WTC11 (cell line): ENCODE data around the gene EIF4G2. TPM values are rescaled to one million over a fixed set of nuclear protein-coding genes. Genes with fewer than 3 reads are reported as not detected.

Experiments
- ATAC-seq: fragments of 200-7000 bp; cut with Tn5 transposase; 2 replicates; pipeline ENCODE4 v1.10.0; 2021; ENCODE audit warnings: mild to moderate bottlenecking, moderate library complexity
- CTCF ChIA-PET: fragments of 300-600 bp; sonication (Branson Sonifier 250); formaldehyde crosslinking; loops from one replicate; lab custom pipeline; 2021; ENCODE audit warnings: antibody characterized with exemption; lab: Charles Lee
- POLR2A ChIA-PET: fragments of 350-600 bp; sonication (Branson Sonifier 250); formaldehyde crosslinking; loops from one replicate; lab custom pipeline; 2021; ENCODE audit warnings: antibody characterized with exemption; lab: Charles Lee
- DNase-seq: peaks from one replicate; pipeline ENCODE4 v3.0.0; 2021; ENCODE audit warnings: low spot score
- H3K27ac Mint-ChIP-seq: 2 replicates; pipeline ENCODE4 v1.8.0; 2021; ENCODE audit warnings: mixed read lengths
- H3K27me3 Mint-ChIP-seq: 2 replicates; pipeline ENCODE4 v1.8.0; 2021; ENCODE audit warnings: low read depth, mild to moderate bottlenecking, moderate library complexity, mixed read lengths
- H3K36me3 Mint-ChIP-seq: 2 replicates; pipeline ENCODE4 v1.8.0; 2021; ENCODE audit warnings: mixed read lengths
- H3K4me1 Mint-ChIP-seq: 2 replicates; pipeline ENCODE4 v1.8.0; 2022; ENCODE audit warnings: mixed read lengths
- H3K4me3 Mint-ChIP-seq: 2 replicates; pipeline ENCODE4 v1.8.0; 2021; ENCODE audit warnings: mild to moderate bottlenecking, moderate library complexity, mixed read lengths
- H3K9me3 Mint-ChIP-seq: 2 replicates; pipeline ENCODE4 v1.8.0; 2021; ENCODE audit warnings: mixed read lengths
- CBFB ChIP-seq: sonication (generic); formaldehyde crosslinking; IDR thresholded peaks from 2 replicates; pipeline ENCODE4 v1.8.1; 2022; ENCODE audit warnings: mild to moderate bottlenecking, low read depth, missing genetic modification reagents
- CREM ChIP-seq: sonication (generic); formaldehyde crosslinking; IDR thresholded peaks from 2 replicates; pipeline ENCODE4 v1.8.1; 2022; ENCODE audit warnings: mild to moderate bottlenecking, missing genetic modification reagents, moderate library complexity
- ETV6 ChIP-seq: sonication (generic); formaldehyde crosslinking; IDR thresholded peaks from 2 replicates; pipeline ENCODE4 v1.8.1; 2022; ENCODE audit warnings: mild to moderate bottlenecking, missing genetic modification reagents
- FOXJ3 ChIP-seq: sonication (generic); formaldehyde crosslinking; IDR thresholded peaks from 2 replicates; pipeline ENCODE4 v1.9.0; 2021; ENCODE audit warnings: missing genetic modification reagents, mild to moderate bottlenecking, borderline replicate concordance
- FOXP1 ChIP-seq: sonication (generic); formaldehyde crosslinking; IDR thresholded peaks from 2 replicates; pipeline ENCODE4 v1.8.0; 2022; ENCODE audit warnings: missing genetic modification reagents, mild to moderate bottlenecking, moderate library complexity, borderline replicate concordance
- GABPB1 ChIP-seq: sonication (generic); formaldehyde crosslinking; IDR thresholded peaks from 2 replicates; pipeline ENCODE4 v1.8.1; 2023; ENCODE audit warnings: mild to moderate bottlenecking, missing genetic modification reagents
- JAZF1 ChIP-seq: fragments of 250-450 bp; sonication (Bioruptor Pico); IDR thresholded peaks from 2 replicates; pipeline ENCODE4 v1.9.0; 2021; ENCODE audit warnings: moderate library complexity, mild to moderate bottlenecking, inconsistent platforms
- OVOL2 ChIP-seq: fragments of 250-450 bp; sonication (Bioruptor Pico); IDR thresholded peaks from 2 replicates; pipeline ENCODE4 v1.9.0; 2021; ENCODE audit warnings: mild to moderate bottlenecking, borderline replicate concordance
- PRRX2 ChIP-seq: fragments of 250-450 bp; sonication (Bioruptor Pico); IDR thresholded peaks from 2 replicates; pipeline ENCODE4 v1.8.0; 2021; ENCODE audit warnings: mild to moderate bottlenecking
- RORB ChIP-seq: fragments of 250-450 bp; sonication (Bioruptor Pico); IDR thresholded peaks from 2 replicates; pipeline ENCODE4 v1.9.0; 2021; ENCODE audit warnings: mild to moderate bottlenecking
- SP1 ChIP-seq: sonication (generic); formaldehyde crosslinking; conservative IDR thresholded peaks from 2 replicates; pipeline ENCODE4 v1.8.1; 2022; ENCODE audit warnings: missing genetic modification reagents
- TCF7 ChIP-seq: sonication (generic); formaldehyde crosslinking; IDR thresholded peaks from 2 replicates; pipeline ENCODE4 v1.8.0; 2022; ENCODE audit warnings: mild to moderate bottlenecking, low read depth, missing genetic modification reagents, moderate library complexity
- TEAD4 ChIP-seq: sonication (generic); formaldehyde crosslinking; IDR thresholded peaks from 2 replicates; pipeline ENCODE4 v1.8.0; 2022; ENCODE audit warnings: mild to moderate bottlenecking, missing genetic modification reagents
- ZNF219 ChIP-seq: sonication (generic); formaldehyde crosslinking; IDR thresholded peaks from 2 replicates; pipeline ENCODE4 v1.8.0; 2023; ENCODE audit warnings: missing genetic modification reagents, mild to moderate bottlenecking, borderline replicate concordance
- ZNF232 ChIP-seq: sonication (generic); formaldehyde crosslinking; IDR thresholded peaks from 2 replicates; pipeline ENCODE4 v1.8.0; 2022; ENCODE audit warnings: mild to moderate bottlenecking, missing genetic modification reagents
- ZNF416 ChIP-seq: fragments of 250-450 bp; sonication (Bioruptor Pico); IDR thresholded peaks from 2 replicates; pipeline ENCODE4 v1.9.0; 2021; ENCODE audit warnings: mild to moderate bottlenecking, inconsistent platforms
- ZNF423 ChIP-seq: fragments of 250-450 bp; sonication (Bioruptor Pico); IDR thresholded peaks from 2 replicates; pipeline ENCODE4 v2.1.2; 2022; ENCODE audit warnings: mild to moderate bottlenecking, moderate library complexity
- total RNA-seq: library from RNA; stranded (reverse); gene quantifications from 3 replicates; pipeline ENCODE4 v1.2.3, GENCODE V29; 2021
- TF ChIP-seq, protein P1 (sequence below): fragments of 200-600 bp; IDR thresholded peaks from 2 replicates; pipeline ENCODE4 v1.8.0; 2022; ENCODE audit warnings: antibody characterized with exemption
- TF ChIP-seq, protein P2 (sequence below): sonication (generic); formaldehyde crosslinking; IDR thresholded peaks from 2 replicates; pipeline ENCODE4 v1.8.0; 2022; ENCODE audit warnings: mild to moderate bottlenecking, missing genetic modification reagents
- TF ChIP-seq, protein P3 (sequence below): sonication (generic); formaldehyde crosslinking; IDR thresholded peaks from 2 replicates; pipeline ENCODE4 v1.8.0; 2022; ENCODE audit warnings: missing genetic modification reagents
- TF ChIP-seq, protein P4 (sequence below): sonication (generic); formaldehyde crosslinking; IDR thresholded peaks from 2 replicates; pipeline ENCODE4 v1.8.1; 2022; ENCODE audit warnings: missing genetic modification reagents, borderline replicate concordance
- TF ChIP-seq, protein P5 (sequence below): sonication (generic); formaldehyde crosslinking; IDR thresholded peaks from 2 replicates; pipeline ENCODE4 v1.8.1; 2022; ENCODE audit warnings: mild to moderate bottlenecking, moderate library complexity, missing genetic modification reagents
- TF ChIP-seq, protein P6 (sequence below): fragments of 250-450 bp; sonication (Bioruptor Pico); conservative IDR thresholded peaks from 2 replicates; pipeline ENCODE4 v1.9.0; 2021; ENCODE audit warnings: mild to moderate bottlenecking

EIF4G2 gene
- total RNA-seq, 1 experiment from 2014 or later: 906 TPM

DNA sequence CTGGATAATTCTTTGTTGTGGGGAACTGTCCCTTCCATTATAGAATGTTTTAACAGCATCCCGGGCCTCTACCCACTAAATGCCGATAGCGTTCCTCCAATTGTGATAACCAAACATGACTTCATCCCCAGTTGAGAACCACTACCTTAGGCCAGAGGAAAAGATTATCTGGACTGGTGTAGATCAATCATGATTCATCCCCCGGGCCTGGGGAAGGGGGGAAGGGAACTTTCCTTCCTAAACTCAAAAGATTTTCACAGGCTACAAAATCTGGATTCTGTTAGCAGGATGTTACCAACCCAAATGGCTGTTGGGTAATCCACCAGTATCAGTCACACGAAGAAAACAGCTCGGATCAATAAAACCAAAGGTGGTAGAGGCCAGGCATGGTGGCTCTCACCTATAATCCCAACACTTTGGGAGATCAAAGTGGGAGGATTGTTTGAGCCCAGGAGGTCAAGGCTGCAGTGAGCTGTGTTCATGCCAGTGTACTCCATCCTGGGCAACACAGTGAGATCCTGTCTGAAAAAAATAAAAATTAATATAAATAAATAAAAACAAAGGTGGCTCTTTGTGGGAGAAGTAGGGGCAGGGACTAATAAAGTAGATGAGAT is 47.5 kb downstream of the EIF4G2 start:
- POLR2A ChIA-PET: no interaction called here
- peaks cover 6% of the 10 kb centered on the region for H3K4me1 Mint-ChIP-seq
- no peak overlapping the region for H3K4me3 Mint-ChIP-seq
- H3K27ac Mint-ChIP-seq: no peak overlapping the region
- no peaks in the 10 kb centered on the region for H3K9me3 Mint-ChIP-seq
- CTCF ChIA-PET: interaction anchor here (0.9 kb wide), 1 partner anchor 10 kb away, joined by 3 read pairs; no protein-coding TSS in a partner anchor
- peaks cover 42% of the 10 kb centered on the region for H3K36me3 Mint-ChIP-seq
- no peaks in the 10 kb centered on the region for H3K27me3 Mint-ChIP-seq
- DNase-seq: no peak
- ATAC-seq: no peak
- TF ChIP-seq OVOL2 (CRISPR knock-in tag) (no peak), JAZF1 (CRISPR knock-in tag) (no peak), ZNF219 (no peak), ZNF423 (CRISPR knock-in tag) (no peak), GABPB1 (CRISPR knock-in tag) (no peak), ZNF232 (no peak), TEAD4 (no peak), CREM (CRISPR knock-in tag) (no peak), CBFB (no peak), TCF7 (CRISPR knock-in tag) (no peak)
- TF ChIP-seq, protein P1, sequence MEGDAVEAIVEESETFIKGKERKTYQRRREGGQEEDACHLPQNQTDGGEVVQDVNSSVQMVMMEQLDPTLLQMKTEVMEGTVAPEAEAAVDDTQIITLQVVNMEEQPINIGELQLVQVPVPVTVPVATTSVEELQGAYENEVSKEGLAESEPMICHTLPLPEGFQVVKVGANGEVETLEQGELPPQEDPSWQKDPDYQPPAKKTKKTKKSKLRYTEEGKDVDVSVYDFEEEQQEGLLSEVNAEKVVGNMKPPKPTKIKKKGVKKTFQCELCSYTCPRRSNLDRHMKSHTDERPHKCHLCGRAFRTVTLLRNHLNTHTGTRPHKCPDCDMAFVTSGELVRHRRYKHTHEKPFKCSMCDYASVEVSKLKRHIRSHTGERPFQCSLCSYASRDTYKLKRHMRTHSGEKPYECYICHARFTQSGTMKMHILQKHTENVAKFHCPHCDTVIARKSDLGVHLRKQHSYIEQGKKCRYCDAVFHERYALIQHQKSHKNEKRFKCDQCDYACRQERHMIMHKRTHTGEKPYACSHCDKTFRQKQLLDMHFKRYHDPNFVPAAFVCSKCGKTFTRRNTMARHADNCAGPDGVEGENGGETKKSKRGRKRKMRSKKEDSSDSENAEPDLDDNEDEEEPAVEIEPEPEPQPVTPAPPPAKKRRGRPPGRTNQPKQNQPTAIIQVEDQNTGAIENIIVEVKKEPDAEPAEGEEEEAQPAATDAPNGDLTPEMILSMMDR: no peak
- TF ChIP-seq, protein P2, sequence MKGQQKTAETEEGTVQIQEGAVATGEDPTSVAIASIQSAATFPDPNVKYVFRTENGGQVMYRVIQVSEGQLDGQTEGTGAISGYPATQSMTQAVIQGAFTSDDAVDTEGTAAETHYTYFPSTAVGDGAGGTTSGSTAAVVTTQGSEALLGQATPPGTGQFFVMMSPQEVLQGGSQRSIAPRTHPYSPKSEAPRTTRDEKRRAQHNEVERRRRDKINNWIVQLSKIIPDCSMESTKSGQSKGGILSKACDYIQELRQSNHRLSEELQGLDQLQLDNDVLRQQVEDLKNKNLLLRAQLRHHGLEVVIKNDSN (CRISPR knock-in tag): no peak
- TF ChIP-seq, protein P3, sequence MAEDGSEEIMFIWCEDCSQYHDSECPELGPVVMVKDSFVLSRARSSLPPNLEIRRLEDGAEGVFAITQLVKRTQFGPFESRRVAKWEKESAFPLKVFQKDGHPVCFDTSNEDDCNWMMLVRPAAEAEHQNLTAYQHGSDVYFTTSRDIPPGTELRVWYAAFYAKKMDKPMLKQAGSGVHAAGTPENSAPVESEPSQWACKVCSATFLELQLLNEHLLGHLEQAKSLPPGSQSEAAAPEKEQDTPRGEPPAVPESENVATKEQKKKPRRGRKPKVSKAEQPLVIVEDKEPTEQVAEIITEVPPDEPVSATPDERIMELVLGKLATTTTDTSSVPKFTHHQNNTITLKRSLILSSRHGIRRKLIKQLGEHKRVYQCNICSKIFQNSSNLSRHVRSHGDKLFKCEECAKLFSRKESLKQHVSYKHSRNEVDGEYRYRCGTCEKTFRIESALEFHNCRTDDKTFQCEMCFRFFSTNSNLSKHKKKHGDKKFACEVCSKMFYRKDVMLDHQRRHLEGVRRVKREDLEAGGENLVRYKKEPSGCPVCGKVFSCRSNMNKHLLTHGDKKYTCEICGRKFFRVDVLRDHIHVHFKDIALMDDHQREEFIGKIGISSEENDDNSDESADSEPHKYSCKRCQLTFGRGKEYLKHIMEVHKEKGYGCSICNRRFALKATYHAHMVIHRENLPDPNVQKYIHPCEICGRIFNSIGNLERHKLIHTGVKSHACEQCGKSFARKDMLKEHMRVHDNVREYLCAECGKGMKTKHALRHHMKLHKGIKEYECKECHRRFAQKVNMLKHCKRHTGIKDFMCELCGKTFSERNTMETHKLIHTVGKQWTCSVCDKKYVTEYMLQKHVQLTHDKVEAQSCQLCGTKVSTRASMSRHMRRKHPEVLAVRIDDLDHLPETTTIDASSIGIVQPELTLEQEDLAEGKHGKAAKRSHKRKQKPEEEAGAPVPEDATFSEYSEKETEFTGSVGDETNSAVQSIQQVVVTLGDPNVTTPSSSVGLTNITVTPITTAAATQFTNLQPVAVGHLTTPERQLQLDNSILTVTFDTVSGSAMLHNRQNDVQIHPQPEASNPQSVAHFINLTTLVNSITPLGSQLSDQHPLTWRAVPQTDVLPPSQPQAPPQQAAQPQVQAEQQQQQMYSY (CRISPR knock-in tag): no peak
- TF ChIP-seq, protein P4, sequence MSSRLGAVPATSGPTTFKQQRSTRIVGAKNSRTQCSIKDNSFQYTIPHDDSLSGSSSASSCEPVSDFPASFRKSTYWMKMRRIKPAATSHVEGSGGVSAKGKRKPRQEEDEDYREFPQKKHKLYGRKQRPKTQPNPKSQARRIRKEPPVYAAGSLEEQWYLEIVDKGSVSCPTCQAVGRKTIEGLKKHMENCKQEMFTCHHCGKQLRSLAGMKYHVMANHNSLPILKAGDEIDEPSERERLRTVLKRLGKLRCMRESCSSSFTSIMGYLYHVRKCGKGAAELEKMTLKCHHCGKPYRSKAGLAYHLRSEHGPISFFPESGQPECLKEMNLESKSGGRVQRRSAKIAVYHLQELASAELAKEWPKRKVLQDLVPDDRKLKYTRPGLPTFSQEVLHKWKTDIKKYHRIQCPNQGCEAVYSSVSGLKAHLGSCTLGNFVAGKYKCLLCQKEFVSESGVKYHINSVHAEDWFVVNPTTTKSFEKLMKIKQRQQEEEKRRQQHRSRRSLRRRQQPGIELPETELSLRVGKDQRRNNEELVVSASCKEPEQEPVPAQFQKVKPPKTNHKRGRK (CRISPR knock-in tag): no peak

DNA sequence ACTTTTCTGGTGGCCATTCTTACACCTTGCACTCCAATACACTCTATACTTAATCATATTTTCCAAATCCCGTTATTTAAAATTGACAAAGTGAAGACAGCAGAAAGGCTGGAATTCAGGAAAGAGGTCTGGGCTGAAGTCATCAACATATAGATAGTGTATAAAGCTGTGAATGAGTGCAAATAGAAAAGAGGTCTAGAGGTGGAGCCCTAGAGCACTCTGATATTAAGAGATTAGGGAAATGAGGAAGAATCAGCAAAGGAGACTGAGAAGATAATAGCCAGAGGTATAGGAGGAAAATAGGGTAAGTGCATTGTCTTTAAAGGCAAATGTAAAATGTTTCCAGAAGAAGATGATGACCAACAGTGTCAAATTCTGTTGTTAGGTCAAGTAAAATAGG is 49.8 kb downstream of the EIF4G2 start:
- no peak overlapping the region for H3K27ac Mint-ChIP-seq
- CTCF ChIA-PET: interaction anchor here (1.6 kb wide), 1 partner anchor 11 kb away, joined by 15 read pairs; no protein-coding TSS in a partner anchor
- H3K4me3 Mint-ChIP-seq: no peak overlapping the region
- peak; percentile 58; the same call in 1 of the 2 replicates for ATAC-seq
- no peaks in the 10 kb centered on the region for H3K27me3 Mint-ChIP-seq
- no peaks in the 10 kb centered on the region for H3K4me1 Mint-ChIP-seq
- H3K36me3 Mint-ChIP-seq: peaks cover 38% of the 10 kb centered on the region
- POLR2A ChIA-PET: no interaction called here
- DNase-seq: no peak
- H3K9me3 Mint-ChIP-seq: no peaks in the 10 kb centered on the region
- TF ChIP-seq FOXP1: no peak
- TF ChIP-seq ZNF416 (CRISPR knock-in tag): no peak
- TF ChIP-seq, protein P4 (CRISPR knock-in tag): no peak
- TF ChIP-seq, protein P5, sequence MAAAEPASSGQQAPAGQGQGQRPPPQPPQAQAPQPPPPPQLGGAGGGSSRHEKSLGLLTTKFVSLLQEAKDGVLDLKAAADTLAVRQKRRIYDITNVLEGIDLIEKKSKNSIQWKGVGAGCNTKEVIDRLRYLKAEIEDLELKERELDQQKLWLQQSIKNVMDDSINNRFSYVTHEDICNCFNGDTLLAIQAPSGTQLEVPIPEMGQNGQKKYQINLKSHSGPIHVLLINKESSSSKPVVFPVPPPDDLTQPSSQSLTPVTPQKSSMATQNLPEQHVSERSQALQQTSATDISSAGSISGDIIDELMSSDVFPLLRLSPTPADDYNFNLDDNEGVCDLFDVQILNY (CRISPR knock-in tag): no peak
- no peak for TF ChIP-seq RORB (CRISPR knock-in tag)
- TF ChIP-seq, protein P6, sequence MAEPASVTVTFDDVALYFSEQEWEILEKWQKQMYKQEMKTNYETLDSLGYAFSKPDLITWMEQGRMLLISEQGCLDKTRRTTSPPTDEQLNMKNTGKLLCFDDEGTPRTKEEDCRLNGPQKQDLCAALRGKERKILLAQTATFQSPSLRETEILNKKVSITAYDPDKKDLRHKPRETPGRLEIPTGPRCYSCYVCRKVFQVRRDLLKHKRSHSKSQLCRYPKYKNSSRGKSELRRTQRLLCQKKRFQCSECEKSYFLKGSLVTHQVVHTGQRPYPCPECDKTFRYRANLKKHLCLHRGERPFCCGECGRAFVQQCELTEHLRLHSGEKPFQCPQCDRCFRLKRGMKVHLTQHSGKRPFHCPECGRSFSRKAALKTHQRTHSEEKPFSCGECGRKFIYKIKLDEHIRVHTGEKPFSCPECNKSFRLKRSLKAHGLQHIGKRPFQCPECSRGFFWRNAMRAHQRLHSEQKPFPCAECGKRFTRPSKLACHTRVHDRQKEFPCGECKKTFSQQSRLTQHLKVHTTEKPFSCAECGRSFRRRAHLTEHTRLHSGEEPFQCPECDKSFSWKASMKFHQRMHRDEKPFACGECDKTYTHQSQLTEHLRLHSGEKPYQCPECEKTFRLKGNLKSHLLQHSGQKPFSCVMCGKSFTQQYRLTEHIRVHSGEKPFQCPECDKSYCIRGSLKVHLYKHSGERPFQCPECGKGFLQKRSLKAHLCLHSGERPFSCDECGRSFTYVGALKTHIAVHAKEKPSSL (CRISPR knock-in tag): no peak
- TF ChIP-seq PRRX2: no peak
- no peak for TF ChIP-seq CBFB
- no peak for TF ChIP-seq ETV6 (CRISPR knock-in tag)
- TF ChIP-seq FOXJ3: no peak
- no peak for TF ChIP-seq SP1
- TF ChIP-seq ZNF219: no peak
